SJSA1 (cell line): ENCODE results near the gene RANBP9. TPM values are rescaled to one million over a fixed set of nuclear protein-coding genes. Genes with fewer than 3 reads are reported as not detected.

Experiments used
- DNase-seq, 2 experiments: peaks; one replicate each; pipeline ENCODE4 v3.0.0-alpha.2; 2015 to 2020; ENCODE audit warnings: low spot score in 2 of 2, low read depth in 1 of 2
- H3K27ac ChIP-seq: fragments of 250-450 bp; sonication (Bioruptor Pico); 2 replicates; pipeline ENCODE4 v1.5.1; 2020; ENCODE audit warnings: mild to moderate bottlenecking, moderate library complexity
- H3K27me3 ChIP-seq: fragments of 250-450 bp; sonication (Bioruptor Pico); replicated peaks from 2 replicates; pipeline ENCODE4 v1.5.1; 2020; ENCODE audit warnings: mild to moderate bottlenecking, moderate library complexity
- H3K36me3 ChIP-seq: fragments of 250-450 bp; sonication (Bioruptor Pico); 2 replicates; pipeline ENCODE4 v1.5.1; 2020; ENCODE audit warnings: mild to moderate bottlenecking
- H3K4me1 ChIP-seq: fragments of 250-450 bp; sonication (Bioruptor Pico); replicated peaks from 2 replicates; pipeline ENCODE4 v1.6.1; 2021; ENCODE audit warnings: mild to moderate bottlenecking
- H3K4me3 ChIP-seq: fragments of 250-450 bp; sonication (Bioruptor Pico); 2 replicates; pipeline ENCODE4 v1.5.1; 2020; ENCODE audit warnings: mild to moderate bottlenecking
- H3K9me3 ChIP-seq: fragments of 250-450 bp; sonication (Bioruptor Pico); replicated peaks from 2 replicates; pipeline ENCODE4 v1.5.1; 2020; ENCODE audit warnings: mild to moderate bottlenecking
- total RNA-seq: library from RNA; depleted of rRNA; stranded (reverse); fragments of >200 nt; shearing (Covaris generic); gene quantifications from 2 replicates; pipeline ENCODE4 v1.2.3, GENCODE V29; 2014

Gene RANBP9
- total RNA-seq, 1 experiment from 2014 or later = 38.5 TPM

GRCh38 chr6:13724182-13724581, 12.5 kb upstream of the RANBP9 start:
- Histone ChIP-seq H3K36me3 (no peaks in the 10 kb centered on the region), H3K4me1 (peaks cover 9% of the 10 kb centered on the region; the same call in 1 of the 2 replicates), H3K9me3 (no peaks in the 10 kb centered on the region), H3K27ac (no peak overlapping the region), H3K27me3 (no peaks in the 10 kb centered on the region), H3K4me3 (no peak overlapping the region)
- no peak for DNase-seq

DNA sequence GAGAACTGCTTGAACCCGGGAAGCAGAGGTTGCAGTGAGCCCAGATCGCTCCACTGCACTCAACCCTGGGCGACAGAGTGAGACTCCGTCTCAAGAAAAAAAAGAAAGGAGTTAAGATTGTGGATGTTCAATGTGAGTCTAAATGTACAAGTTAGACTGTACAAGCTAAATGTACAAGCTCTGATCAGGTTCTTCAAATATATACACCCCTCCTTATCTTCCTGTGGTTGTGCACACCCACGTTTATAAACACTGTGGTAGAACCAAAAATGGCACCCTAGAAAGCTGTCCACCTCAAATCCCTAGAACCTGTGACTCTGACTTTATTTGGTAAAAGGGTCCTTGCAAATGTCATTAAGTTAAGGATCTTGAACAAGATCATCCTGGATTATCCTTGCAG, 11.2 kb upstream of the RANBP9 start:
- Histone ChIP-seq H3K9me3 (no peaks in the 10 kb centered on the region), H3K27me3 (no peaks in the 10 kb centered on the region), H3K4me1 (peaks cover 9% of the 10 kb centered on the region; the same call in 1 of the 2 replicates), H3K4me3 (no peak overlapping the region), H3K27ac (no peak overlapping the region), H3K36me3 (no peaks in the 10 kb centered on the region)
- no peak for DNase-seq

GRCh38 chr6:13718123-13718458, 6.5 kb upstream of the RANBP9 start:
- Histone ChIP-seq H3K27me3 (no peaks in the 10 kb centered on the region), H3K4me3 (no peak overlapping the region), H3K4me1 (no peaks in the 10 kb centered on the region), H3K27ac (no peak overlapping the region), H3K36me3 (no peaks in the 10 kb centered on the region), H3K9me3 (no peaks in the 10 kb centered on the region)
- no peak for DNase-seq

- no peak overlapping the region for H3K27ac ChIP-seq
- no peaks in the 10 kb centered on the region for H3K9me3 ChIP-seq
Observed at GRCh38 chr6:13716955-13717295, 5.3 kb upstream of the RANBP9 start.

DNA sequence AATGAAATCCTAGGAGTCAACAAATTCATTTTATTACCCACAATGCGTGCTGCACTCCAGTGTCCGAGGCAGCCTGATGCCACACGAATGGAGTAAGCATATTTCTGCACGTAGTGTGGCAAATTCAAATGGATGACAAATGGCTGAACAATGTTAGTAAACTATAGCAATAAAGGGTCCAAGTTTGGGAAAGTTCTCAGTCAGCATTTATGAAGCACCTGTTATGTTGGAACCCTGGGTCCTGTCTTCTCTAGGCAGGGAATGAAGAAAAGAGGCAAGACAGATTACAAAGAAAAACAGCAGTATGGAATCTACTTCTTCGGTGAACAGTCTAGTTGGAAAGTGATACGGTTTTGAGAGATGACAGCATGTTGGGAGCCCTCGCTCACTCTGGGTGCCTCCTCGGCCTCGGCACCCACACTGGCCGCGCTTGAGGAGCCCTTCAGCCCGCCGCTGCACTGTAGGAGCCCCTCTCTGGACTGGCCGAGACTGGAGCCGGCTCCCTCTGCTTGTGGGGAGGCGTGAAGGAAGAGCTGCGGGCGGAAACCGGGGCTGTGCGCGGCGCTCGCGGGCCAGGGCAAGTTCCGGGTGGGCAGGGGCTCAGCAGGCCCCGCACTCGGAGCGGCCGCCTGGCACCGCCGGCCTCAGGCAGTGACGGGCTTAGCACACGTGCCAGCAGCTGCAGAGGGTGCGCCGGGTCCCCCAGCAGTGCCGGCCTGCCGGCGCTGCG, 4.8 kb upstream of the RANBP9 start:
- H3K36me3 ChIP-seq = peaks cover 2% of the 10 kb centered on the region
- H3K27me3 ChIP-seq = no peaks in the 10 kb centered on the region
- H3K27ac ChIP-seq = no peak overlapping the region
- peaks cover 3% of the 10 kb centered on the region; the same call in 1 of the 2 replicates for H3K4me1 ChIP-seq
- no peaks in the 10 kb centered on the region for H3K9me3 ChIP-seq
- no peak for DNase-seq
- no peak overlapping the region for H3K4me3 ChIP-seq

More at GRCh38 chr6:13716955-13717295, 5.3 kb upstream of the RANBP9 start:
- no peaks in the 10 kb centered on the region; the same call in 1 of the 2 replicates for H3K36me3 ChIP-seq
- no peaks in the 10 kb centered on the region for H3K27me3 ChIP-seq
- no peak for DNase-seq
- peaks cover 3% of the 10 kb centered on the region; the same call in 1 of the 2 replicates for H3K4me1 ChIP-seq
- H3K4me3 ChIP-seq = no peak overlapping the region

DNA sequence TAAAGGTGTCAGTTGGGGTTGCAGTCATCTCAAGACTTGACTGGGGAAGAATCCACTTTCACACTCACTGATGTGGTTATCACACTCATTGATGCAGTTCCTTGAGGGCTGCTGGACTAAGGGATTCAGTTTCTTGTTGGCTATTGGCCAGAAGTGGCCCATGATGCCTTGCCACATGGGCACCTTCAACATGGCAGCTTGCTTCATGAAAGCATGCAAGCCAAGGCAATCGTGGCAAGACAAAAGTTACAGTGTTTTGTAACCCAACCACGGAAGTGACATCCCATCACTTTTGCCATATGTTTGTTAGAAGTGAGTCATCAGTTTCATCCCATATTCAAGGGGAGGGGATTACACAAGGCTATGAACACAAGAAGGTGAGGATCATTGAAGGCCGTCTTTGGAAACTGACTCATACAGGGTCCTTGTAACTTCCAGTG, 3.8 kb upstream of the RANBP9 start:
- Histone ChIP-seq H3K27me3 (no peaks in the 10 kb centered on the region), H3K27ac (no peak overlapping the region), H3K36me3 (peaks cover 8% of the 10 kb centered on the region), H3K9me3 (0 out of 2 replicates have a peak, but pooled peaks cover 2% of the 10 kb centered on the region), H3K4me1 (peaks cover 3% of the 10 kb centered on the region; the same call in 1 of the 2 replicates), H3K4me3 (no peak overlapping the region)
- DNase-seq = no peak

GRCh38 chr6:13712599-13712898, 914 bp upstream of the RANBP9 start:
- Histone ChIP-seq H3K4me3 (peak overlapping the region; percentile 98), H3K4me1 (peaks cover 12% of the 10 kb centered on the region), H3K27me3 (no peaks in the 10 kb centered on the region), H3K27ac (peak overlapping the region; percentile 59), H3K9me3 (0 out of 2 replicates have a peak, but pooled peaks cover 2% of the 10 kb centered on the region), H3K36me3 (peaks cover 8% of the 10 kb centered on the region)
- DNase-seq = no peak

- peak overlapping the region; percentile 98 for H3K4me3 ChIP-seq
- peak; percentile 47 to 70 for DNase-seq
- peaks cover 8% of the 10 kb centered on the region for H3K36me3 ChIP-seq
- 0 out of 2 replicates have a peak, but pooled peaks cover 2% of the 10 kb centered on the region for H3K9me3 ChIP-seq
- H3K4me1 ChIP-seq = peaks cover 12% of the 10 kb centered on the region
- peak overlapping the region; percentile 91 for H3K27ac ChIP-seq
- H3K27me3 ChIP-seq = no peaks in the 10 kb centered on the region
Observed at GRCh38 chr6:13711324-13711732, 307 bp downstream of the RANBP9 start.

GRCh38 chr6:13710552-13711323, 897 bp downstream of the RANBP9 start:
- DNase-seq = peak in 1 of 2 experiments; percentile 44
- 0 out of 2 replicates have a peak, but pooled peaks cover 2% of the 10 kb centered on the region for H3K9me3 ChIP-seq
- H3K4me3 ChIP-seq = peak overlapping the region; percentile 98
- peak overlapping the region; percentile 26 for H3K27ac ChIP-seq
- H3K27me3 ChIP-seq = no peaks in the 10 kb centered on the region
- peaks cover 8% of the 10 kb centered on the region for H3K36me3 ChIP-seq
- peaks cover 12% of the 10 kb centered on the region for H3K4me1 ChIP-seq

DNA sequence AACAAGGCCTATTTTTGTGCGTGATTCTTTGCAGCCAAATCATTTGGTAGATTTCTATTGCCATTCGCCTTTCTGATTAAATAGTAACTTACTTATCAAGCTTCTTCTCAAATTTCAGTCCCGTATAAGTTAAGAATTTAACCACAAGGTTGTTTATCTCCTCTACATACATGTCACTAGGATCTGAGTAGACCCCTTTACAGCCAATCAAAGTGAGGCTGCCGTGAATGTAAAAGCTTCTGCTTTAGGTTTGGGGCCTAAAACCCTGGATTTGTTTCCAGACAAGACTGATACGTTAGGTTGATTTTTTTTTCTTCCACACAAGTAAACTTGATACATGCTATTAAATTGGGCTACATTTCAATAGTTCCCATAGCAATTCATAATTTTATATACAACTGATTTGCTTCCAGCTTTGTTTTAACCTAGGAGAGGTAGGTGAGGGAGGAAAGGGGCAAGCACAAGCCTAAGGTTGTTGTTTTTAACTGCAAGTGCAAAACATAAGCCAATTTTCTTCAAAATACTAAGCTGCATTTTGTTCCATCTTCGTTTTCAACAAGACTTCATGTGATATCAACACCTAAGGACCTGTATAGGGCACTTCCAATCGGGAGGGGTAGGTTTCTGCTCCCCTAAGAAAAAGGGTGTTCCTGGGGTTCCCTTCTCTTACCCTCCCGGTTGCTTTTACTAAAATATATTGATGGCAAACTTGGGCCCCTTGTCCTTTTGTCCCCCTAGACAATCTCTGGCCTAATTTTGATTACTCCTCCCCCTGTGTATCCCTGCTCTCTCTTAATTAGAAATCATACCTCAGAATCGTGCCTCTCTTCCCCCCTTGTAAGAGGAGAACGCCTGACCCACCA, 1.7 kb downstream of the RANBP9 start:
- peak in 1 of 2 experiments; percentile 28 for DNase-seq
- Histone ChIP-seq H3K36me3 (peaks cover 8% of the 10 kb centered on the region), H3K27me3 (no peaks in the 10 kb centered on the region), H3K9me3 (0 out of 2 replicates have a peak, but pooled peaks cover 2% of the 10 kb centered on the region), H3K4me1 (peaks cover 12% of the 10 kb centered on the region), H3K27ac (peak overlapping the region; percentile 26), H3K4me3 (peak overlapping the region; percentile 98)

- Histone ChIP-seq H3K9me3 (0 out of 2 replicates have a peak, but pooled peaks cover 2% of the 10 kb centered on the region), H3K27me3 (no peaks in the 10 kb centered on the region), H3K27ac (no peak overlapping the region), H3K4me3 (peak overlapping the region; percentile 98), H3K4me1 (peaks cover 14% of the 10 kb centered on the region), H3K36me3 (peaks cover 11% of the 10 kb centered on the region)
- no peak for DNase-seq
Observed at GRCh38 chr6:13708736-13709135, 2.9 kb downstream of the RANBP9 start.

DNA sequence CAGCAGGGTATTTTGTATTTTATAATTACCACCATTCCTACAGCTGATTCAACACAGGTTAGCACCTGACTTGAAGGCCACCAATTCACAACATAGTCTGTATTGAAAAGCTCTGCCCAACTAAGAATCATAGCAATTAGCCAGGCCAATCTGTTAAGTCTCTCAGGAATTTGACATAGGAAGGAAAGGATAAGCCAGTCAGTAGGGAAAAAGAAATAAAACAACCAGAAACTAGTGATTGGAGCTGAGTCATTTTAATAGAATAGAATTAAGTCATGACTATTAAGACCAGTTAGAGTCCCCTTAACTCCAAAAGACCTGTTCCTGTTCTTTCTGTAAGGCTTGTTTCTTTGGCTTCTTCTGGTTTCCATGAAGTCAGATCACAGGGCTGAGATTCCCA, 8.1 kb downstream of the RANBP9 start:
- peaks cover 10% of the 10 kb centered on the region for H3K4me1 ChIP-seq
- H3K4me3 ChIP-seq = no peak overlapping the region
- H3K27ac ChIP-seq = no peak overlapping the region
- 0 out of 2 replicates have a peak, but pooled peaks cover 4% of the 10 kb centered on the region for H3K9me3 ChIP-seq
- H3K36me3 ChIP-seq = peaks cover 14% of the 10 kb centered on the region
- DNase-seq = no peak
- H3K27me3 ChIP-seq = no peaks in the 10 kb centered on the region

DNA sequence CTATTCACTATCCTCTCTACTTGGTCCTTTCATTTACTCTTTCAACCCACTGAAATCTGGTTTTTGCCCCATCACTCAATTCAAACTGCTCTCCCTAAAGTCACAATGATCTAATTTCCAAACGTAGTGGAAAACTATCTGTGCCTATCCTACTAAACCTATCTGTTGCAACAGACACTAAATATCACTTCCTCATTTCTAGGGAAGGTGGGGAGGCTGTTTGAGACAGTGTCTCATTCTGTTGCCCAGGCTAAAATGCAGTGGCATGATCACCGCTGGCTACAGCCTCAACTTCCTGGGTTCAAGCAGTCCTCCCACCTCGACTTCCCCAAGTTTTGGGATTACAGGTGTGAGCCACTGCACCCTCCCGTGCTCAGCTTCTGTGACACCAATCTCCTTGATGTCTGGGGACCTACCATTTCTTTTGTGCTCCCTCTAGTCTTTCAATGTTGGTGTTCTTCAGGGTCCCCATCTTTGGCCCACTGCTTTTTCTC, 8.8 kb downstream of the RANBP9 start:
- Histone ChIP-seq H3K9me3 (0 out of 2 replicates have a peak, but pooled peaks cover 4% of the 10 kb centered on the region), H3K27me3 (no peaks in the 10 kb centered on the region)

More for the DNA sequence above, 8.8 kb downstream of the RANBP9 start:
- Histone ChIP-seq H3K4me3 (no peak overlapping the region), H3K27ac (no peak overlapping the region), H3K36me3 (peaks cover 14% of the 10 kb centered on the region), H3K4me1 (peaks cover 7% of the 10 kb centered on the region)
- DNase-seq = no peak
